Measurements from ENCODE around the gene RTP2.

The RTP2 gene

GRCh38 chr3:187695449-187695848, 6.9 kb downstream of the RTP2 start (continued):
- TF ChIP-seq ARNTL (CRISPR knock-in tag; IDR thresholded peaks at IDR 0.05; ENCODE audit: borderline replicate concordance, low read depth) (no peak), ISL1 (CRISPR knock-in tag; IDR thresholded peaks at IDR 0.05) (no peak)

GRCh38 chr3:187694801-187695200, 7.6 kb downstream of the RTP2 start:
- ATAC-seq = no peak
- TF ChIP-seq TOX (CRISPR knock-in tag; IDR thresholded peaks at IDR 0.05; ENCODE audit: borderline replicate concordance) = no peak
- TF ChIP-seq PATZ1 (CRISPR knock-in tag; IDR thresholded peaks at IDR 0.05; ENCODE audit: borderline replicate concordance) = no peak
- TF ChIP-seq ARNTL (CRISPR knock-in tag; IDR thresholded peaks at IDR 0.05; ENCODE audit: borderline replicate concordance, low read depth) = no peak
- TF ChIP-seq ZNF8 (CRISPR knock-in tag; IDR thresholded peaks at IDR 0.05) = no peak
- no peak for TF ChIP-seq ZC3H10 (CRISPR knock-in tag; IDR thresholded peaks at IDR 0.05)
- no peak for TF ChIP-seq ESRRG (CRISPR knock-in tag; IDR thresholded peaks at IDR 0.05)
- TF ChIP-seq ISL1 (CRISPR knock-in tag; IDR thresholded peaks at IDR 0.05) = no peak
- TF ChIP-seq ZNF70 (CRISPR knock-in tag; IDR thresholded peaks at IDR 0.05) = no peak
- no peak for TF ChIP-seq CREB5 (CRISPR knock-in tag; IDR thresholded peaks at IDR 0.05; ENCODE audit: low read depth)

- no peak for ATAC-seq
- no peak for TF ChIP-seq CSRNP3 (CRISPR knock-in tag; IDR thresholded peaks at IDR 0.05)
- no peak for TF ChIP-seq BACH2 (CRISPR knock-in tag; IDR thresholded peaks at IDR 0.05; ENCODE audit: borderline replicate concordance)
- no peak for TF ChIP-seq ESRRG (CRISPR knock-in tag; IDR thresholded peaks at IDR 0.05)
- no peak for TF ChIP-seq TSHZ2 (CRISPR knock-in tag; IDR thresholded peaks at IDR 0.05)
- TF ChIP-seq ARNTL (CRISPR knock-in tag; IDR thresholded peaks at IDR 0.05; ENCODE audit: borderline replicate concordance, low read depth) = no peak
- TF ChIP-seq TCF4 (CRISPR knock-in tag; IDR thresholded peaks at IDR 0.05; ENCODE audit: borderline replicate concordance) = no peak
- no peak for TF ChIP-seq ZNF8 (CRISPR knock-in tag; IDR thresholded peaks at IDR 0.05)
- TF ChIP-seq PATZ1 (CRISPR knock-in tag; IDR thresholded peaks at IDR 0.05; ENCODE audit: borderline replicate concordance) = no peak
- no peak for TF ChIP-seq RARB (CRISPR knock-in tag; IDR thresholded peaks at IDR 0.05)
- no peak for TF ChIP-seq OSR1 (CRISPR knock-in tag; IDR thresholded peaks at IDR 0.05)
- TF ChIP-seq CREB5 (CRISPR knock-in tag; IDR thresholded peaks at IDR 0.05; ENCODE audit: low read depth) = no peak
- no peak for TF ChIP-seq ZC3H10 (CRISPR knock-in tag; IDR thresholded peaks at IDR 0.05)
These were observed 8.9 kb downstream of the RTP2 start for GRCh38 chr3:187693431-187693830.

GRCh38 chr3:187689984-187690383, 12.4 kb downstream of the RTP2 start:
- ATAC-seq = no peak
- TF ChIP-seq BACH2 (CRISPR knock-in tag; IDR thresholded peaks at IDR 0.05; ENCODE audit: borderline replicate concordance) = no peak
- no peak for TF ChIP-seq PATZ1 (CRISPR knock-in tag; IDR thresholded peaks at IDR 0.05; ENCODE audit: borderline replicate concordance)
- no peak for TF ChIP-seq ISL1 (CRISPR knock-in tag; IDR thresholded peaks at IDR 0.05)
- no peak for TF ChIP-seq ZNF565 (CRISPR knock-in tag; conservative IDR thresholded peaks at IDR 0.05; ENCODE audit: low read depth)
- TF ChIP-seq ZC3H10 (CRISPR knock-in tag; IDR thresholded peaks at IDR 0.05) = no peak
- TF ChIP-seq PPARA (CRISPR knock-in tag; IDR thresholded peaks at IDR 0.05; ENCODE audit: borderline replicate concordance) = no peak
- no peak for TF ChIP-seq ZNF8 (CRISPR knock-in tag; IDR thresholded peaks at IDR 0.05)
- no peak for TF ChIP-seq TOX (CRISPR knock-in tag; IDR thresholded peaks at IDR 0.05; ENCODE audit: borderline replicate concordance)
- TF ChIP-seq CSRNP3 (CRISPR knock-in tag; IDR thresholded peaks at IDR 0.05) = no peak
- no peak for TF ChIP-seq SNAI2 (CRISPR knock-in tag; IDR thresholded peaks at IDR 0.05)
- TF ChIP-seq ARNTL (CRISPR knock-in tag; IDR thresholded peaks at IDR 0.05; ENCODE audit: borderline replicate concordance, low read depth) = no peak
- no peak for TF ChIP-seq CSDC2 (CRISPR knock-in tag; IDR thresholded peaks at IDR 0.05)
- no peak for TF ChIP-seq RARB (CRISPR knock-in tag; IDR thresholded peaks at IDR 0.05)
- TF ChIP-seq ZFP3 (CRISPR knock-in tag; IDR thresholded peaks at IDR 0.05) = no peak

Measured in SK-N-SH treated with all-trans-retinoic acid at 6 μM for 48 hours (cell line).